Right cardiac atrium (tissue), 5 donors: Measurements from ENCODE around the gene PSMA7. TPM values are rescaled to one million over a fixed set of nuclear protein-coding genes. Genes with fewer than 3 reads are reported as not detected.

ENCODE experiments used
- ATAC-seq, 2 donors: fragments of 200-7000 bp; cut with Tn5 transposase; one replicate each; pipeline versions ENCODE4 v1.8.0 to v1.9.1; 2020; ENCODE audit warnings: moderate library complexity in 2 of 2, mild to moderate bottlenecking in 1 of 2
- DNase-seq, 3 donors: peaks; one replicate each; pipeline ENCODE4 v3.0.0-alpha.2; 2020
- H3K27ac ChIP-seq: one replicate; pipeline ENCODE4 v1.5.1; 2013; ENCODE audit warnings: mild to moderate bottlenecking, low read length, control low read depth, moderate library complexity
- H3K27me3 ChIP-seq: one replicate; pipeline ENCODE4 v1.6.1; 2013; ENCODE audit not compliant: control insufficient read depth, insufficient read depth
- H3K4me1 ChIP-seq: one replicate; pipeline ENCODE4 v1.6.1; 2013; ENCODE audit warnings: low read length; ENCODE audit not compliant: control insufficient read depth, insufficient read depth
- H3K4me3 ChIP-seq: one replicate; pipeline ENCODE4 v1.5.1; 2013; ENCODE audit warnings: low read length, control low read depth
- H3K9me3 ChIP-seq: one replicate; pipeline ENCODE4 v1.6.1; 2013; ENCODE audit warnings: low read length; ENCODE audit not compliant: control insufficient read depth
- WGBS: extraction: QIAGEN DNeasy Blood & Tissue Kit; methylation state at CpG from one replicate; pipeline ENCODE4 v1.1.7; 2013; 5-methylcytosine and 5-hydroxymethylcytosine counted together
- intact Hi-C, 4 donors: fragments of 100-400 bp; cut with DNase I; formaldehyde crosslinking; loops; one replicate each; pipeline versions ENCODE4 v1.11.0 to v1.14.0; 2022 to 2023
- polyA plus RNA-seq: library from polyadenylated mRNA; stranded (reverse); fragments of 200-250 nt; gene quantifications from one replicate; pipeline ENCODE4 v1.2.3, GENCODE V29; 2013
- total RNA-seq, 4 donors: library from RNA; stranded (reverse); fragmentation: NEBNext Ultra II Directional; extraction: Animal tissue kit (Norgen Biotek cat#: 25700); gene quantifications; one replicate each; pipeline ENCODE4 v1.2.1, GENCODE V29; 2021
- donor health status: healthy with polysubstance abuse.
- donor health status: DM: no; HTN: yes; CAD: no.
- donor health status: DM: no; HTN: no; CAD: no.
- donor health status: DM: no; HTN: yes; CAD: no; lungs with severe emphysema.
- donor health status: DM: yes; HTN: yes; CAD: no.

PSMA7 gene
- total and polyA plus RNA-seq, 5 donors: 178 to 244 (median 214) TPM

DNA sequence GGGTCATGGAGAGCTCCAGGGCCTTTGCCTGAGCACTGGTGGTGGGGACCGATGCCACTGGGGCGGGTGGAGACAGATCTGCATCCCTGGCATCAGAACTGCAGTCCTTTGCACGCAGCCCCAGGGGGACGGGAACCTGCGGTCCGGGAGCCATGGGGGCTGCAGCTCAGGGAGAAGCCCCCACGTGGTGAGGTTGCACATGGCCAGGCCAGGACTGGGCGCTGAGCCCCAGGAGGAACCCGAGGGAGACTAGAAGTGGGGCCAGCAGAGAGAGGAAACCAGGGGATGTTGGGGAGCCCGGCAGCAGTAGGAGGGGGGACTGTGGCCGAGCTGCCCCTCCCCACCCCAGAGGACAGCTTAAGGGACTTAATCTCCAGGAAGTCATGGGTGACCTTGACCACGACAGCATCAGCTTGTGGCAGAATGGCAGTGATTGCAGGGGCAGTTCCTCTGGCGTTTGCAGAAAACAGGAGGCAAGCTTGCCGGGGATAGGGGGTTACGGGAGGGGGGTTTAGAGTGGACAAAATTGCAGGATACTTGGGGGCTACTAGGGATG, 38.9 kb downstream of the PSMA7 start:
- H3K27me3 ChIP-seq: no peaks in the 10 kb centered on the region
- intact Hi-C loops: no loop called here
- H3K4me1 ChIP-seq: no peaks in the 10 kb centered on the region
- ATAC-seq (no peak), DNase-seq (peak in 1 of 3 donors; percentile 22)
- WGBS: 39% methylated on average over 15 of the region's 15 CpGs
- no peak overlapping the region for H3K4me3 ChIP-seq
- H3K27ac ChIP-seq: no peak overlapping the region
- peaks cover 5% of the 10 kb centered on the region for H3K9me3 ChIP-seq

DNA sequence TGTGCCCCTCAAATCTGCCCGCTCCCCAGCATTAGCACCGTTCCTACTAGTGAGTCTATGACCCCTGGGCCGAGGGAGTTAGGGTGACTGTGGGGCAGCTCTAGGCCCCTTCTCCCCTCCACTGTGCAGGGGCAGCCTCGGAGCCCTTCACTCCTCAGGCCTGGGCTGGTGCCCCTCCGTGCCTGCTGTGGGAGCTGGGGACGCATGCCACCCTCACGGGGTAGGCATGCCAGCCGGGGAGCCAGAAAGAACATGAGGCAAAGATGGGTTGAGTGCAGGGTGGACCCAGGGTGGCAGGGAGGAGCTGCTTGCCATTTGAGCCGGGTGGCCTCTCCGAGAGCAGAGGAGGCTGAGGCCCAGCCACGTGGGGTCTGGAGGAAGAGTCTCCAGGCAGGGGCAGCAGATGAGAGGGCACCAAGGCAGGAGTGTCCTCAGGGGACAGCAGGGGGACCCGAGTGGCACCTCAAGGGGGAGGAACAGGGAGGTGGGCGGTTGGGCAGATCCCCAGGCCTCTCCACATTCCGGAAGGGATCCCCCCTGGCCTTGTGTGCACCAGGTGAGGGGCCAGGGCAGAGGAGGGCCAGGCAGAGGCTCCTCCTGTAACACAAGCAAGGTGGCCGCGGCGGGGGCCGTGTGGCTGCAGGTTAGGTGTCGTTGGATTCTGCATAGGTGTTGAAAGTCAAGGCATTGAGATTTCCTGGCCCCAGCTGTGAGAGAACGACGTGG, 39.5 kb downstream of the PSMA7 start:
- peak in 1 of 3 donors; percentile 38 for DNase-seq
- no peaks in the 10 kb centered on the region for H3K27me3 ChIP-seq
- no peak overlapping the region for H3K27ac ChIP-seq
- intact Hi-C loops: no loop called here
- H3K4me1 ChIP-seq: no peaks in the 10 kb centered on the region
- peaks cover 5% of the 10 kb centered on the region for H3K9me3 ChIP-seq
- H3K4me3 ChIP-seq: no peak overlapping the region
- no peak for ATAC-seq
- WGBS: 74% methylated on average over 21 of the region's 21 CpGs

DNA sequence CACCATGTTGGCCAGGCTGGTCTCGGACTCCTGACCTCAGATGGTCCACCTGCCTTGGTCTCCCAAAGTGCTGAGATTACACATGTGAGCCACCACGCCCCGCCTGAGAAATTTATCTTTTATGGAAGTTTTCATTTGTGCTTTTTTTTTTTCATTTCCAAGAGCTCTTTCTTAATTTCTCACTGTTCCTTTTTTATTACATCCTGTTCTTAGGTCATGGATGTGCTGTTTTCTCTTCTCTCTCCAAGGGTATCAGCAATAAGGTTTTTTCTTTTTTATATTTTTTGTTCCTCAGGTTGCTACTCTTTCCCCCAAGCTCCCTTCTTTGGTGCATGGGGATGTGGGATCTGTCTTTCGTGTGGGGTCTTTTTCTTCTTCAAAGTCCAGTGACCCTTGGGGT, 42.1 kb downstream of the PSMA7 start:
- no peak for ATAC-seq
- 89% methylated on average over 4 of the region's 4 CpGs for WGBS

DNA sequence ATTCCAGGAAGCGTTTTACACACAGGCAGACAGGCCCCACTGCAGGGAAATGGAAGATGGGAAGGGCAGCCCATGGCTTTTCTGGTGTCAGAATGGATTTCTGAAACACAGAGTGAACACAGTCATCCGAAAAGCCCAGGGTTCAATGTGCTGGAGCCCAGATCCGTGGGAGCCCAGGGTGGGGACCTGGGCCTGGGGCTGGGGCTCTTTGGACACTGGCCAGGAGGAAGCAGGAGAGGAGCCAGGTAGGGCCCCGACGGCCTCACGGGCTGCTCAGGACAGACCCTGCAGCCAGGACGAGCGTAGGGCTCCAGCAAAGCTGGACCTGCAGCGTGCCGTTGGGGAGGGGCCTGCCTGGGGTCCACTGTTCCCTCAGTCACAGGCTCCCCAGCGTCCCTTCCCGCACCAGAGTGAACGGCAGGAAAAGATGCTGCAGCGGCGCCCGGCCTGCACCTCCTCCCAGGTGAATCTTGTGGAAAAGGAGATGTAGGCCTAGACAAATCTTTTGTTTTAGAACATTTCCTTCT, 45.2 kb downstream of the PSMA7 start:
- H3K27me3 ChIP-seq: no peaks in the 10 kb centered on the region
- DNase-seq (no peak), ATAC-seq (no peak)
- no peak overlapping the region for H3K27ac ChIP-seq
- intact Hi-C loops: no loop called here
- H3K4me1 ChIP-seq: no peaks in the 10 kb centered on the region
- peaks cover 2% of the 10 kb centered on the region for H3K9me3 ChIP-seq
- WGBS: 73% methylated on average over 16 of the region's 16 CpGs
- no peak overlapping the region for H3K4me3 ChIP-seq

More for the DNA sequence above, 42.1 kb downstream of the PSMA7 start:
- DNase-seq: no peak
- intact Hi-C loops: no loop called here
- Histone ChIP-seq H3K4me1 (no peaks in the 10 kb centered on the region), H3K4me3 (no peak overlapping the region), H3K27me3 (no peaks in the 10 kb centered on the region), H3K9me3 (peaks cover 2% of the 10 kb centered on the region), H3K27ac (no peak overlapping the region)

DNA sequence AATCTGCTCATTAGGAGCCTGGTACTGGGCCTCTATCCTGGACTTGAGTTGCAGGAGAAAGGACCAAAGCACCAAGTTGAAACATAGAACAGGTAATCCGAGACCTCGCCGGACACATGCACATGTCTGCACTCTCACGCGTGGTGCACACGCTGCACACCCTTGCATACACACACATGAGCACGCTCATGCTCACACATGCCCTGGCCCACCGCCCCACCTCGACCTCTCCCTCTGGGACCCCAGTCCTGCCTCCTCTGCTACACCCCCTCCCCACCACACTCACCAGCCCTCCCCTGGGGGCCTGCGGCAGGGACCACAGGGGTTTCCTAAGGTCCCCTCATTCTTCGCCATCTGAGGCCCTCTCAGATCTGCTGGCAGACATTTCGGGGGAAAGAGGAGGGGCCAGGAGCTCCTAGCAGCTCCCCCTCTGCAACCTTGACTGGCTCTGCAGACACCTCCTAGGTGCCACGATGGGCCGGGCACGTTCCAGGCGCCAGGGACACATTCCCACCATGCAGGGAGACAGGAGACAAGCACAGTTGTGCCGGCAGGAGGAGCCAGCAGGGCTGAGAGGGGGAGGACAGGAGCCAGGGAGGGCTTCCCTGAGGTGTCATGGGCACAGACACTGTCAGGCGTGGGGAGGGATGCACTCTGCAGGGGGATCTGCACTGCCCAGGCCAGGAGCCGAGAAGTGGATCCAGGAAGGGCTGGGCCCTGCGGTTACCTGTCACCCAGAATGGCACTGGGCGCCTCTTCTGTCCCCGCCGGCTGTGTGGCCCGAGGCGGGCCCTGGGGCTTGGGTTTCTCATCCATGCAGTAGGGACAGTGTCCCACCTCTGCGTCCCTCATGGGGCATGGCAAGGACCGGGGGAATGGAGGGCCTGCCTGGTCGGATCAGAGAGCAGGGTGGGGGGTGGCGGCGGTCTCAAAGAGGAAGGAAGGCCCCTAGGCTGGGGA, 46.5 kb downstream of the PSMA7 start:
- Histone ChIP-seq H3K27ac (no peak overlapping the region), H3K4me3 (no peak overlapping the region), H3K27me3 (no peaks in the 10 kb centered on the region), H3K4me1 (no peaks in the 10 kb centered on the region), H3K9me3 (peaks cover 2% of the 10 kb centered on the region)
- DNase-seq (no peak), ATAC-seq (peak in 1 of 2 donors; percentile 13)
- 85% methylated on average over 30 of the region's 30 CpGs for WGBS
- intact Hi-C loops: no loop called here

DNA sequence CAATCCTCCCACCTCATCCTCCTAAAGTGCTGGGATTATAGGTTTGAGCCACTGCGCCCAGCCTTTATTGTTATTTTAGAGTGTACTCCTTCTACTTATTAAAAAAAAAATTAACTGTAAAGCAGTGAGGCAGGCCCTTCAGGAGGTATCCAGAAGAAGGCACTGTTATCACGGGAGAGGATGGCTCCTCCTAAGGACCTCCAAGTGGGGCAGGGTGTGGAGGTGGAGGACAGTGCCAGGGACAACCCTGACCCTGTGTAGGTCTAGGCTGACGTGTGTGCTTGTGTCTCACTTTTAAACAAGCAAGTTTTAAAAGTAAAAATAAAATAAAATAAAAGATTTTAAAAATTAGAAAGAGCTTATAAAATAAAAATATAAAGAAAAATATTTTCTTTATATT, 53.8 kb downstream of the PSMA7 start:
- ATAC-seq: no peak
- no peak overlapping the region for H3K27ac ChIP-seq

DNA sequence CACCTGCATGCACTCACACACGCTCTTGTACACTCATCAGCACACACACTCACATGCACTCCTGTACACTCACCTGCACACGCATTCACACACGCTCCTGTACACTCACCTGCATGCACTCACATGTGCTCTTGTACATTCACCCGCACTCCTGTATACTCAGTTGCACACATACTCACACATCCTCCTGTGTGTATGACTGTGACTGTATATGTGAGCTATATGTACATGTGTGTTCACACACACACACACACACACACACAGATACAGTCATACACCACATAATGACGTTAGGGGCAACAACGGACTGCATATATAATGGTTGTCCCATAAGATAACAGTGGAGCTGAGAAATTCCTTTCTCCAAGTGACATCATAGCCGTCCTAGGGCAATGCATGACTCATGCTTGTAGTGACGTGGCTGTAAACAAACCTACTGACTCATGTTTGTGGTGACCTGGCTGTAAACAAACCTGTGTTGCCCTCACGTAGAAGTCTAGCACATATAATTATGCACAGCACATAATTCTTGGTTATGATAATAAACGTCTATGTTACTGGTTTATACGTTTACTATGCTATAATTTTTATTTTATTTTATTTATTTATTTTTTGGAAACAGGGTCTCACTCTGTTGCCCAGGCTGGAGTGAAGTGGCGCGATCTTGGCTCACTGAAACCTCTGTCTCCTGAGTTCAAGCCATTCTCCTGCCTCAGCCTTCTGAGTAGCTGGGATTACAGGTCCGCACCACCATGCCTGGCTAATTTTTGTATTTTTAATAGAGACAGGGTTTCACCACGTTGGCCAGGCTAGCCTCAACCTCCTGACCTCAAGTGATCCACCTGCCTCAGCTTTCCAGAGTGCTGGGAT, 54.7 kb downstream of the PSMA7 start:
- intact Hi-C loops: no loop called here
- DNase-seq (no peak), ATAC-seq (no peak)
- WGBS: 61% methylated on average over 15 of the region's 15 CpGs
- no peaks in the 10 kb centered on the region for H3K27me3 ChIP-seq
- H3K4me3 ChIP-seq: no peak overlapping the region
- no peak overlapping the region for H3K27ac ChIP-seq
- H3K9me3 ChIP-seq: no peaks in the 10 kb centered on the region
- H3K4me1 ChIP-seq: no peaks in the 10 kb centered on the region

More for the DNA sequence above, 53.8 kb downstream of the PSMA7 start:
- no peaks in the 10 kb centered on the region for H3K27me3 ChIP-seq
- DNase-seq: no peak
- 41% methylated on average over 3 of the region's 3 CpGs for WGBS
- H3K9me3 ChIP-seq: no peaks in the 10 kb centered on the region
- H3K4me1 ChIP-seq: no peaks in the 10 kb centered on the region
- intact Hi-C loops: no loop called here
- no peak overlapping the region for H3K4me3 ChIP-seq

DNA sequence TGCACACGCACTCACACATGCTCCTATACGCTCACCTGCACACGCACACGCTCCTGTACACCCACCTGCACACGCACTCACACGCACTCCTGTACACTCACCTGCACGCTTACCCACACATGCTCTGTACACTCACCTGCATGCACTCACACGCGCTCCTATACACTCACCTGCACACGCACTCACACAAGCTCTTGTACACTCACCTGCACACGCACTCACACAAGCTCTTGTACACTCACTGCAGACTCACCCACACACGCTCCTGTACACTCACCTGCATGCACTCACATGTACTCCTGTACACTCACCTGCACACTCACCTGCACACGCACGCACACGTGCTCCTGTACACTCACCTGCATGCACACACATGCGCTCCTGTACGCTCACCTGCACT, 55.6 kb downstream of the PSMA7 start:
- no peak for ATAC-seq
- Histone ChIP-seq H3K4me1 (no peaks in the 10 kb centered on the region), H3K4me3 (no peak overlapping the region), H3K9me3 (no peaks in the 10 kb centered on the region), H3K27me3 (no peaks in the 10 kb centered on the region), H3K27ac (no peak overlapping the region)
- intact Hi-C loops: no loop called here
- DNase-seq: no peak
- 93% methylated on average over 17 of the region's 17 CpGs for WGBS

DNA sequence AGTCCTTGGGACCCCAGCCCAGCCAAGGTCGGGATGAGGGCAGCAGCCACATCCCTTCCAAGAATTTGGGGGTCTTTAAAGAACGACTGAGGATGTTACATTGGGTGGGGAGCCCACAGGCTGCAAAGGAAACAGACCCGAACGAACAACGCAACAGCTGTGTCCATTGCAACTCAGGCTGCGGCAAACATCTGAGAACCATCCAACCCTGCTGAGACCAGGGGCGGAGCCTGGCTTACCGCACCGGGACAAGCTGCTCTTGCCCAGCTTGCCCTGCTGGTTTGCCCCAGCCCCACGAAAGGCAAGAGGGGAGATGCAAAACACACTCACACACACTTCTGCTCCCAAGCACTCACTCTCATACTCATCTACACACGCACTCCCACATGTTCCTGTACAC, 56.0 kb downstream of the PSMA7 start:
- intact Hi-C loops: no loop called here
- Histone ChIP-seq H3K27ac (no peak overlapping the region), H3K9me3 (no peaks in the 10 kb centered on the region), H3K27me3 (no peaks in the 10 kb centered on the region), H3K4me3 (no peak overlapping the region), H3K4me1 (no peaks in the 10 kb centered on the region)
- DNase-seq (no peak), ATAC-seq (no peak)
- 50% methylated on average over 11 of the region's 11 CpGs for WGBS
